RWPE1 (cell line): ENCODE results near the gene SNED1.

Experiments
- CTCF ChIA-PET: fragments of 350-600 bp; sonication (Branson Sonifier 250); formaldehyde crosslinking; extraction: SDS; loops from one replicate; lab custom pipeline; 2021; lab: Yijun Ruan, JAX
- POLR2A ChIA-PET: fragments of 400-600 bp; formaldehyde crosslinking; extraction: SDS; loops from one replicate; lab custom pipeline; 2020; ENCODE audit warnings: antibody characterized with exemption; ENCODE audit not compliant: low non-redundant PET; lab: Yijun Ruan, JAX
- DNase-seq: peaks from one replicate; pipeline ENCODE4 v3.0.0; 2012; ENCODE audit warnings: low spot score
- H3K27ac ChIP-seq: fragments of 450-650 bp; 2 replicates; pipeline ENCODE4 v1.5.1; 2017
- TF ChIP-seq, protein P1 (sequence below): fragments of 450-650 bp; conservative IDR thresholded peaks from 2 replicates; pipeline ENCODE4 v1.5.1; 2017; ENCODE audit warnings: low read depth, mild to moderate bottlenecking

SNED1 gene

GRCh38 chr2:240968731-240969624 is 29.4 kb upstream of the SNED1 start:
- no peak for DNase-seq
- CTCF ChIA-PET = no interaction called here
- no peak overlapping the region for H3K27ac ChIP-seq
- TF ChIP-seq, protein P1, sequence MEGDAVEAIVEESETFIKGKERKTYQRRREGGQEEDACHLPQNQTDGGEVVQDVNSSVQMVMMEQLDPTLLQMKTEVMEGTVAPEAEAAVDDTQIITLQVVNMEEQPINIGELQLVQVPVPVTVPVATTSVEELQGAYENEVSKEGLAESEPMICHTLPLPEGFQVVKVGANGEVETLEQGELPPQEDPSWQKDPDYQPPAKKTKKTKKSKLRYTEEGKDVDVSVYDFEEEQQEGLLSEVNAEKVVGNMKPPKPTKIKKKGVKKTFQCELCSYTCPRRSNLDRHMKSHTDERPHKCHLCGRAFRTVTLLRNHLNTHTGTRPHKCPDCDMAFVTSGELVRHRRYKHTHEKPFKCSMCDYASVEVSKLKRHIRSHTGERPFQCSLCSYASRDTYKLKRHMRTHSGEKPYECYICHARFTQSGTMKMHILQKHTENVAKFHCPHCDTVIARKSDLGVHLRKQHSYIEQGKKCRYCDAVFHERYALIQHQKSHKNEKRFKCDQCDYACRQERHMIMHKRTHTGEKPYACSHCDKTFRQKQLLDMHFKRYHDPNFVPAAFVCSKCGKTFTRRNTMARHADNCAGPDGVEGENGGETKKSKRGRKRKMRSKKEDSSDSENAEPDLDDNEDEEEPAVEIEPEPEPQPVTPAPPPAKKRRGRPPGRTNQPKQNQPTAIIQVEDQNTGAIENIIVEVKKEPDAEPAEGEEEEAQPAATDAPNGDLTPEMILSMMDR = no peak
- POLR2A ChIA-PET = no interaction called here

DNA sequence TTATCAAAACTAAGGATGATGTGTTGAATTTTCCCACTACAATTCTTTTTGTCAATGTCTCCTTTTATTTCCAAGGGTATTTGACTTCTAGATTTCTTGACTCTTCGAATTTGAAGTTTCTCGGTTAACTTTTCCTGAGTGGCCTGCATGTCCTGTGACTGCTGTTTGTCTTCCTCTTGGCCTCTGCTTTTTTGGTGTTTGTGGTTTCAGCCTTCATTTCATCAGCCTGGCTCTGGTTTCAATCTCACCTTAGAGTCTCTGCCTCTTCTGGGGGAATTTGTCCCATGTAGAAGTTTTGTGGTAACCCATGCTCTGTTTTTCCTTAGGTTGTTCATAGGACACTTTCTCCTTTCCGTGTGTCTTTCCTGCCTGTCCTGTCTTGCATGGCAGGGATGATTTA is 28.3 kb upstream of the SNED1 start:
- CTCF ChIA-PET = no interaction called here
- no peak overlapping the region for H3K27ac ChIP-seq
- no peak for DNase-seq

GRCh38 chr2:240970816-240971215 is 27.6 kb upstream of the SNED1 start:
- TF ChIP-seq, protein P1 = no peak
- ChIA-PET POLR2A (no interaction called here), CTCF (interaction anchor here (0.7 kb wide), 1 partner anchor 693 kb away, joined by 3 read pairs; no protein-coding TSS in a partner anchor)
- DNase-seq = no peak
- H3K27ac ChIP-seq = no peak overlapping the region

More for the DNA sequence above, 28.3 kb upstream of the SNED1 start:
- POLR2A ChIA-PET = no interaction called here
- TF ChIP-seq, protein P1 = no peak

DNA sequence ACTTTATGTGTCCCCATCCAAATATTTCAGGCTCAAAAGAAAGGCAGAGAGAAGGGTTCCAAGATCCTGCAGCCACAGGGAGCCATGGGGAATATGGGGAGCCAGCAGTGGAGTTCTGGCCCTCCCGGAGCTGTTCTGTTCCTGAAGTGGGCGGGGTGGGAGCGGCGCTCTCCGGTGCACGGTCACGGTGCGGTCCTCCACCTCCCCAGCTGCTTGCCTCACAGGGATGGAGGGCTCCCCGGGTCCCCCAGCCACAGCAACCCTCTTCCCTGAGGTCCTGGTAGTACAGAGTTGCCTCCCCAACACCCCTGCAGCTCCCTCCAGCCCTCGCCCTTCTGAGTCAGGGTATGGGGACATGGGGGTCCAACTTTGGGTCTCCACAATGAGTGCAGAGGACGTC is 26.2 kb upstream of the SNED1 start:
- TF ChIP-seq, protein P1 = no peak
- peak overlapping the region; percentile 87 for H3K27ac ChIP-seq
- CTCF ChIA-PET = interaction anchor here (0.5 to 1.7 kb wide), 4 partner anchors 57 to 1129 kb away, joined by 4 to 10 read pairs (median 4); no protein-coding TSS in a partner anchor
- no peak for DNase-seq
- POLR2A ChIA-PET = interaction anchor here (0.5 kb wide), 1 partner anchor 11 kb away, joined by 3 read pairs; no protein-coding TSS in a partner anchor

- peak overlapping the region; percentile 87 for H3K27ac ChIP-seq
- POLR2A ChIA-PET = interaction anchor here (0.5 kb wide), 1 partner anchor 10 kb away, joined by 3 read pairs; no protein-coding TSS in a partner anchor
- peak; percentile 26 for DNase-seq
- TF ChIP-seq, protein P1 = no peak
- CTCF ChIA-PET = interaction anchor here (0.5 to 1.7 kb wide), 5 partner anchors 10 to 1128 kb away, joined by 3 to 10 read pairs (median 4); no protein-coding TSS in a partner anchor
Measured at GRCh38 chr2:240972636-240973521, 25.5 kb upstream of the SNED1 start.
